Fibroblast of skin of right quadriceps (primary cell): ENCODE data around the gene FRMD4A.

Experiments
- DNase-seq: peaks from one replicate; pipeline ENCODE4 v3.0.0-alpha.2; 2013

The FRMD4A gene

GRCh38 chr10:14340051-14340744 is 9.5 kb upstream of the FRMD4A start:
- no peak for DNase-seq

- DNase-seq: no peak
Observed at GRCh38 chr10:14336736-14337135, 6.0 kb upstream of the FRMD4A start.

- DNase-seq: no peak
Observed at GRCh38 chr10:14334771-14335170, 4.0 kb upstream of the FRMD4A start.

GRCh38 chr10:14333606-14334005 is 2.9 kb upstream of the FRMD4A start:
- no peak for DNase-seq

DNA sequence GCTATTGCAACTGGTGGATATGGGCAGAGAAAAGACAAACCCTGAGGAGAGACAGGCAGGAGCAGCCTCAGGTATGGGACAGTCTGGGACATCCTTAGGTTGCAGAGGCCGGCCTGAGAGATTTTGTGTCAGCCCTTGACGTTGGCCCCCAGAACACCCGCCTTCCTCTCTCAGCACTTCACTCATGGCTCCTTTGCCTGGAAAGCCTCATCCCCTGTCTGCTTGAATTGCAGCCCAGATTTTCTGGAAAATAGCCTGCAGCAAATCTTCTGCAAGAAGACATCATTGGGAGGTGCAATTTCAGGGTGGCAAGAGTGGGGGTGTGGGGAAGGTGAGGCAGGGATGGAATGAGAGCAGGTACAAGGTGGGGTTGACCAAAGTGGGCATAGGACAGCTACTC is 2.2 kb upstream of the FRMD4A start:
- no peak for DNase-seq

DNA sequence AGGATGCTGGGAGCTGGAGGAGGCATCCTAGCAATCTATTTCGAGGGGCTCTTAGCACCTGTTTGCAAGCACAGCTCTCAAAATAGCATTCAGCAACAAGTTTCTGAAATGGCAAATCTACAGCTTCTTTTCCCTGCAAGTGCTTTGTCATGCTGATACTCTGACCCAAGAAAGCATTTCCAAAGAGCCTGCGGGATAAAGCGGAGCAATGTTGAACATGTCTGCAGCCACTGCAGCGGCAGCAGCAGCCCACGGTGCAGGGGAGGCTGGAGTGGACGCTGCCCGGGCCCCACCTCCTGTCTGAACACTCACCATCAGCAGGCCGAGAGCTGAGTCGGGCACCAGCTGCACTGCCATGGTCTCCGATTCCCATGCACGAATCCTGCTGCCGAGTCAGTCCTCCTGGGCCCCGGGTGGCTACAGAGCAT is 964 bp downstream of the FRMD4A start:
- DNase-seq: no peak

DNA sequence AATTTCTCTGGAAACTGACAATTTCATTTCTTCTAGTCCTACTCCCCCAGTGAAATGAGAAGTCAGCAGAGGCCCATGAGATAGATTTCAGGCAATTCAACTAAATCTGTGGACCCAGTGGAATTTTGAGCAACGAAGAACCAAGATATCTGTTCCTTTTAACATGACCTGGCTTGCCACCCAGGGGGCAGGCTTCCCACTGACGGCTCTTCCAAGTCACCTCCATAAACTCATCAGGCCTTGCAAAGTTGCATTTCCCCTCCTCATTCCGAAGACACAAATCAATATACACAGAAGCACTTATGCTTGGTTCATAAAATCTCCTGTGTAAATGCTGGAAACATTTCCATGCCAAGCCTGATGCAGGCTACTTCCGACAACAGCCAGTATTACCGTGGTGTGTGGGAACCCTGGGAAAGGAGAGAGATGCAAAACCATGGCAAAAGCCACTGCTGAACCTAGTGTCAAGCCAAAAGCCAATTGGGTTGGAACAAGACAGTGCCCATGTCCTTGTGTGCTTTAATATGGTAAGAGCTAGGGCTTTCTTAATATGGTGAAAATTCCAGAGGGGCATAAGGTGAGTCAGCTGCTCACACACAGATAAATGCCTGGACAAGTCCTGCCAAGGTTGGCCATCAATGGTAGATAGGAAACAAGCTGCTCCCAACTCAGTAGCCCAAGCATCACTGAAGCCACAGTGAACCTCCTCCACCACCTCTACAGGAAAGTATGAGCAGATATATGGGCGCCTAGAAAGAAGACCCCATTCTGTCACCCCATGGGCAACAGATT is 1.6 kb downstream of the FRMD4A start:
- no peak for DNase-seq

GRCh38 chr10:14327527-14327926 is 3.2 kb downstream of the FRMD4A start:
- no peak for DNase-seq

- no peak for DNase-seq
Observed at GRCh38 chr10:14326581-14326980, 4.1 kb downstream of the FRMD4A start.

- peak; percentile 5 for DNase-seq
Observed at GRCh38 chr10:14325325-14325955, 5.3 kb downstream of the FRMD4A start.

DNA sequence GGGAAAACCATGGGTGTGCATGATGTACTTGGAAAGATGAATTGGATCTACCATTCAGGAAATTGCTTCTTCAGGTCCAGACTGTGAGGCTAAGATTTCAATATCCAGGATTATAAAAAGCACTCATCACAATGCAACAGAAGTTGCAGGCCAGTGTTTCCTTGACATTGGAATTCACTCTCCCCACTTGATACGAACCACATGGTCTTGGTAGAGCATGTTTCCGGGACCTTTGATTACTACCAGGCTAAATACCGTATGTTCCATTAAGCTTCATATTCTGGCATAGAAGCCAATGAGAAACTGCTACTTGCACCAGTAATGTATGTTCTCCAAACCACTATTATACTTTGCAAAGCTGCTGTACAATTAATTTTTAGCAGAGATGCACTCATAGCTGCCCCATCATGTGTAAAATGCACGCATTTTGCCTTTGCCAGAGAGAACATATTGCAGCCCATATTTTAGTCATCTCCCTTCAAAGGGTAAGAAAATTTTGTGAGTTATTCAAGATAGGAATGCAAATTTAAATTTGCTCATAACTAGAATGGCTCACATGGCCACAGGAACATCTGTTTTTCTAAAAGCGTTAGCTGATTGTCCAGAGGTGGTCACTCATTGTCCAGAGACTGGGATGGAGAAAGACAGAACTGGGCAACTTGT is 8.1 kb downstream of the FRMD4A start:
- no peak for DNase-seq

GRCh38 chr10:14318007-14318406 is 12.7 kb downstream of the FRMD4A start:
- DNase-seq: no peak

DNA sequence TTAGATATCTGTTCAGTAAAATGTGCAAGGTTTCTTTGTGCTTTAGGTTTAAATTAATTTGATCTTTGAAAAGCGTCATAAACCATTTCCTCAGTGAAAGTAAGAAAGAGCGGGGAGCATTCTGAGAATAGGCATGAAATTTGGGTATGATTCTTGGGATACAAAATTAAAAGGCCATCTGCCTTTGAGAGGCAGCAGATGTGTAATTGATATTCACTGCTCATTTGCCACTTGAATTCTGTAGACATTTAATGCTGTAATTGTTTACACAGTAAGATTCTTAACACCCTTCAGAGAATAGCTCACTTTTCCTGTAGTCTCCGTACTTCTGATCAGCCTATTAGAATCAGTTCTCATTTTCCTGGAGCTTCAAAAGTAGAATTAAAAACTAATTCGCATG is 18.7 kb downstream of the FRMD4A start:
- DNase-seq: no peak

DNA sequence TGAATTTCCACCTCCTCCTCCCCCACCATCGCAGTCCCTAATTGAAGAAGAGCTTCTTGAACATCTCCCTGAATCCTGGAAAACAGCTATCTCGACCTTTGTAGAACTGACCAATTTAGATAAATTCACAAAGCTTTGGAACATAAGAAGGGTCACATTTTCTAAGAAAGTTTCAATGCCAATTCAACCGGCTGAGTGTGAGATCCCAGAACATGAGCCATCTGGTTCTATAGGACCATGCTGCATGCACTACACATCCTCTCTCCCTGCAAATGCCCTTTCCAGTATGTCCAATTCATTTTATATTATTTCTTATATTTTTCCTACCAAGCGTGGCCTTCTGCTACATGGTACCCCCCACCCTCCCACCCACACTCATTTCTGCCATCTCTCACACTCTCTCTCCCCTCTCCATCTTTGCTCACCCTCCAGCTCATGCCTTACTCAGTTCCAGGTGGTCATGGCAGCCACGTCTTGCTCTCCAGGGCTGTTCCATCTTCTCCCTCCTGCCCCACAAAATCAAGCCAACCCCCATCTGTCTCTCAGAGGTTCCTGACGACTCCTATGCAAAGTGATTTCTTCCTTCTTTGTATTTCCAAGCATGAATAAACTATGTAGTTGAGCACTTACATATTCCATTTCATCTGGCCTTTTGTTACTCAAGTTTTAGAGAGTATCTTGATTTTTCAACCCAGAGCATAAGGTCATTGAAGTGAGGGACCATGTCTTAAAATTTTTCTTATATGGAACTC is 19.3 kb downstream of the FRMD4A start:
- DNase-seq: no peak

- no peak for DNase-seq
Observed at GRCh38 chr10:14309593-14309992, 21.1 kb downstream of the FRMD4A start.

- DNase-seq: no peak
Observed at GRCh38 chr10:14306190-14306589, 24.5 kb downstream of the FRMD4A start.

DNA sequence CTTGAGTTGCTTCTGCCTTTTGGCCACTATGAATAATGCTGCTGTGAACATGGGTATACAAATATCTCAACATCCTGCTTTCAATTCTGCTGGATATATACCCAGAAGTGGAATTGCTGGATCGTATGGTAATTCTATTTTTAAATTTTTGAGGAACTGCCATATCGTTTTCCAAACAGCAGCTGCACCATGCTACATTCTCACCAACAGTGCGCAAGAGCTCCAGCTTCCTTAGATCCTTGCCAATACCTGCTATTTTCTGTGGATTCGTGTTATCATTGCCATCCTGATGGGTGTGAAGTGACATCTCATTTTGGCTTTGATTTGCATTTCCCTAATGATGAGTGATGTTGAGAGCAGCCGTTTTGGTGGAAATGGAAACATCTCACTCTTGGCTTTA is 26.7 kb downstream of the FRMD4A start:
- no peak for DNase-seq

- DNase-seq: peak; percentile 7
Observed at GRCh38 chr10:14302035-14302434, 28.7 kb downstream of the FRMD4A start.

DNA sequence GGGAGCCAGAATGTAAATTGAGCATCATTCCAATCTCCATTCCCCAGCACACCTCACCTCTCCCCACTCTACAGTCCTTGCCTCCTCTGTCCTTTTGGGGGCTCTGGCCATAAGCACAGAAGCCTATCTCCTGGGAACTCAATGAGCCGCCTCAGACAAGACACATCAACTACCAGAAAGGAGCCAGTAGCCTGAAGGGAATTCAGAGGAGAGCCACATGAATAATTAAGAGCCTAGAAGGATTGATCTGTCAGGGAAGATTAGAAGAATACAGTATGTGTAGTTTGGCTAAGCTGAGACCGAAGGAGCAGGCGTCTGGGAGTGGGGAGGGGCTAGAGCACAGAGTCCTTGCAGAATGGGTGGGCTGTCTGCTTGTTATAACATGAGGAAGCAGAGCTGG is 31.2 kb downstream of the FRMD4A start:
- no peak for DNase-seq

DNA sequence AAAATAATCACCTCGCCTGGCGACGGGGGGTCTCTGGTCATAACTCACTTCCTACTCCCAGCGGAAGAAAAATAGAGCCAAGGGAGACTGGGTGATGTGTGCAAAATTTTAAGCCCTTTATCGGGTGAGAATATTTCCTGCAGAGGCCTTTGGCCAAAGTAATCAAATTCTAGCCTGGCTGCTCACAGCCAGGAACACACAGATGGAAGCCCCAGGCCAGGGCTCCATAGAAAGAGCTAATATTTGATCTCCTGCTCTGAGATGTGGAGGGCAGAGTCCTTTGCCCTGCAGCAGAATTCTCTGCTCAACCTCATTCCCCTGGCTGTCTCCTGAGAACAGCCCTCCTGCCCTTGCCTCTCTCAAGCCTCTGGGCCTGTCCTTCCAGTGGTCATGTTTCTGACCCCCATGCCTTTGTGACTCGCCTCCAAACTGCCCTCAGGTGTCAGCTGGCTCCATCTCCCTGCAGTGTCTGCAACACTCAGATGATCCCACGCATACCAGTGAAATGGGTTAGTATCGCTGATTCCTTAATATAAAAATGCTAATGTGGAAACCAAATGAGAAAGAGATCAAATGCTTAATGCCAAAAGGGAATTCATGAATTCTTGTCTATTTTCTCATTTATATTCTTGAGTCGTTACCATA is 34.5 kb downstream of the FRMD4A start:
- no peak for DNase-seq

- DNase-seq: no peak
Observed at GRCh38 chr10:14294347-14295059, 36.2 kb downstream of the FRMD4A start.

DNA sequence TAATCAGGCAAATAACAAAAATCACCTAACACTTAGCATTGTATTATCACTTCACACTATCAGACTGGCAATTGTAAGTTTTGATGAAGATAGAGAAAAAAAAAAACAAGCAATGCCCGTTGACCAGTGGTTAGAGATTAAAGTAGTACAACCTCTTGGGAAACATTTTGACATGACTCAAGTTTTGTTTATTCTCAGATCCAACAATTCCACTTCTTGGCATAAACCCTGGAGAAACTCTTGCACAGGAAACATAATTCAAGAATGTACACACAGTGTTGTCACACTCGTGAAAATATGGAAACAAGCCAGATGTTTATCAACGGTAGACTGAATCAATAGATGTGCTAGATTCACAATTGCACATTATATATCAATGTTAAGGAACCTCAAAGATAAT is 37.2 kb downstream of the FRMD4A start:
- no peak for DNase-seq
